ENCODE measurements around the gene ILDR1.

ILDR1 gene

GRCh38 chr3:121988146-121988545 is 33.9 kb downstream of the ILDR1 start:
- no peak for DNase-seq (ENCODE audit: extremely low spot score)
- no peak for TF ChIP-seq TARDBP (IDR thresholded peaks at IDR 0.05)
- TF ChIP-seq HDGF (IDR thresholded peaks at IDR 0.05; ENCODE audit: borderline replicate concordance): no peak
- TF ChIP-seq L3MBTL2 (conservative IDR thresholded peaks at IDR 0.05): no peak
- no peak for TF ChIP-seq NFRKB (IDR thresholded peaks at IDR 0.05)
- TF ChIP-seq CTBP1 (IDR thresholded peaks at IDR 0.05; ENCODE audit: borderline replicate concordance): no peak
- TF ChIP-seq ZNF384 (IDR thresholded peaks at IDR 0.05): no peak
- TF ChIP-seq ELF4 (IDR thresholded peaks at IDR 0.05): no peak
- no peak for TF ChIP-seq FOXK2 (IDR thresholded peaks at IDR 0.05)
- no peak for TF ChIP-seq PKNOX1 (IDR thresholded peaks at IDR 0.05)
- no peak for TF ChIP-seq ARNT (IDR thresholded peaks at IDR 0.05)
- no peak for TF ChIP-seq LEF1 (IDR thresholded peaks at IDR 0.05; ENCODE audit: borderline replicate concordance)
- TF ChIP-seq FOXA1 (IDR thresholded peaks at IDR 0.05): no peak
- CTCF ChIA-PET: no interaction called here
- POLR2A ChIA-PET: no interaction called here

- no peak for TF ChIP-seq FOXM1 (IDR thresholded peaks at IDR 0.05; ENCODE audit: borderline replicate concordance)
- no peak for TF ChIP-seq PKNOX1 (IDR thresholded peaks at IDR 0.05)
- TF ChIP-seq BHLHE40 (IDR thresholded peaks at IDR 0.05; ENCODE audit: borderline replicate concordance): no peak
- no peak for TF ChIP-seq TARDBP (IDR thresholded peaks at IDR 0.05)
- no peak for TF ChIP-seq FOXK2 (IDR thresholded peaks at IDR 0.05)
- no peak for TF ChIP-seq ELF4 (IDR thresholded peaks at IDR 0.05)
- CTCF ChIA-PET: no interaction called here
- no peak for DNase-seq (ENCODE audit: extremely low spot score)
- POLR2A ChIA-PET: no interaction called here
Observed at GRCh38 chr3:121985846-121986245, 36.2 kb downstream of the ILDR1 start.

DNA sequence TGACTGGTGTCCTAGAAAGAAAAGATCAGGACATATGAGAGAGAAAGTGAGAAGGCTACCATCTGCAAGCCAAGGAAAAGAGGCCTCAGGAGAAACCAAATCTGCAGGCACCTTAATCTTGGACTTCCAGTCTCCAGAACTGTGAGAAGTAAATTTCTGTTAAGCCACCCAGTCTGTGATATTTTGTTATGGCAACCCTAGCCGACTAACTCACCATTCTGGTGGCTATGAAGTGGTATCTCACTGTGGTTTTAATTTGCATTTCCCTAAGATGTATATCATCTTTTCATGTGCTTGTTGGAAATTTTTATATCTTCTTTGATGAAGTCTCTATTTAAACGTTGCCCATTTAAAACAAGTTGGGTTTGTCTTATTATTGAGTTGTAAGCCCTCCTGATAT is 40.6 kb downstream of the ILDR1 start:
- DNase-seq (ENCODE audit: extremely low spot score): no peak
- POLR2A ChIA-PET: no interaction called here
- CTCF ChIA-PET: no interaction called here
- TF ChIP-seq SUZ12 (IDR thresholded peaks at IDR 0.05) (no peak), SP1 (IDR thresholded peaks at IDR 0.05) (no peak), BHLHE40 (IDR thresholded peaks at IDR 0.05; ENCODE audit: borderline replicate concordance) (no peak), FOXA1 (IDR thresholded peaks at IDR 0.05) (no peak), ARNT (IDR thresholded peaks at IDR 0.05) (no peak), PKNOX1 (IDR thresholded peaks at IDR 0.05) (no peak), LEF1 (IDR thresholded peaks at IDR 0.05; ENCODE audit: borderline replicate concordance) (no peak), HDGF (IDR thresholded peaks at IDR 0.05; ENCODE audit: borderline replicate concordance) (no peak), ELF4 (IDR thresholded peaks at IDR 0.05) (no peak), NFRKB (IDR thresholded peaks at IDR 0.05) (no peak), FOXK2 (IDR thresholded peaks at IDR 0.05) (no peak), FOXM1 (IDR thresholded peaks at IDR 0.05; ENCODE audit: borderline replicate concordance) (no peak), ZNF384 (IDR thresholded peaks at IDR 0.05) (no peak), CTBP1 (IDR thresholded peaks at IDR 0.05; ENCODE audit: borderline replicate concordance) (no peak), TARDBP (IDR thresholded peaks at IDR 0.05) (no peak), L3MBTL2 (conservative IDR thresholded peaks at IDR 0.05) (no peak)

- TF ChIP-seq CTBP1 (IDR thresholded peaks at IDR 0.05; ENCODE audit: borderline replicate concordance): no peak
- no peak for TF ChIP-seq NFRKB (IDR thresholded peaks at IDR 0.05)
- no peak for TF ChIP-seq FOXA1 (IDR thresholded peaks at IDR 0.05)
- no peak for TF ChIP-seq BHLHE40 (IDR thresholded peaks at IDR 0.05; ENCODE audit: borderline replicate concordance)
- no peak for TF ChIP-seq SUZ12 (IDR thresholded peaks at IDR 0.05)
- TF ChIP-seq FOXM1 (IDR thresholded peaks at IDR 0.05; ENCODE audit: borderline replicate concordance): no peak
- no peak for TF ChIP-seq TARDBP (IDR thresholded peaks at IDR 0.05)
- no peak for DNase-seq (ENCODE audit: extremely low spot score)
- POLR2A ChIA-PET: no interaction called here
- CTCF ChIA-PET: interaction anchor here (0.6 kb wide), 1 partner anchor 603 kb away, joined by 3 read pairs; no protein-coding TSS in a partner anchor
Observed at GRCh38 chr3:121980450-121980796, 41.6 kb downstream of the ILDR1 start.

GRCh38 chr3:121979734-121980449 is 42.2 kb downstream of the ILDR1 start:
- TF ChIP-seq PKNOX1 (IDR thresholded peaks at IDR 0.05) (no peak), CTBP1 (IDR thresholded peaks at IDR 0.05; ENCODE audit: borderline replicate concordance) (no peak), SP1 (IDR thresholded peaks at IDR 0.05) (no peak), FOXM1 (IDR thresholded peaks at IDR 0.05; ENCODE audit: borderline replicate concordance) (no peak), NFRKB (IDR thresholded peaks at IDR 0.05) (no peak), L3MBTL2 (conservative IDR thresholded peaks at IDR 0.05) (no peak), FOXK2 (IDR thresholded peaks at IDR 0.05) (no peak)
- CTCF ChIA-PET: interaction anchor here (0.6 kb wide), 1 partner anchor 604 kb away, joined by 3 read pairs; no protein-coding TSS in a partner anchor
- no peak for DNase-seq (ENCODE audit: extremely low spot score)
- POLR2A ChIA-PET: no interaction called here

GRCh38 chr3:121979246-121979645 is 42.8 kb downstream of the ILDR1 start:
- no peak for TF ChIP-seq CTBP1 (IDR thresholded peaks at IDR 0.05; ENCODE audit: borderline replicate concordance)
- no peak for TF ChIP-seq SP1 (IDR thresholded peaks at IDR 0.05)
- no peak for TF ChIP-seq TARDBP (IDR thresholded peaks at IDR 0.05)
- no peak for TF ChIP-seq ARNT (IDR thresholded peaks at IDR 0.05)
- no peak for TF ChIP-seq ELF4 (IDR thresholded peaks at IDR 0.05)
- no peak for TF ChIP-seq SUZ12 (IDR thresholded peaks at IDR 0.05)
- no peak for TF ChIP-seq FOXM1 (IDR thresholded peaks at IDR 0.05; ENCODE audit: borderline replicate concordance)
- TF ChIP-seq LEF1 (IDR thresholded peaks at IDR 0.05; ENCODE audit: borderline replicate concordance): no peak
- TF ChIP-seq HDGF (IDR thresholded peaks at IDR 0.05; ENCODE audit: borderline replicate concordance): no peak
- TF ChIP-seq NFRKB (IDR thresholded peaks at IDR 0.05): no peak
- no peak for TF ChIP-seq ZNF384 (IDR thresholded peaks at IDR 0.05)
- TF ChIP-seq L3MBTL2 (conservative IDR thresholded peaks at IDR 0.05): no peak
- no peak for TF ChIP-seq FOXK2 (IDR thresholded peaks at IDR 0.05)
- TF ChIP-seq FOXA1 (IDR thresholded peaks at IDR 0.05): no peak
- no peak for TF ChIP-seq PKNOX1 (IDR thresholded peaks at IDR 0.05)
- no peak for TF ChIP-seq BHLHE40 (IDR thresholded peaks at IDR 0.05; ENCODE audit: borderline replicate concordance)
- no peak for DNase-seq (ENCODE audit: extremely low spot score)
- POLR2A ChIA-PET: no interaction called here

More at GRCh38 chr3:121979246-121979645, 42.8 kb downstream of the ILDR1 start:
- CTCF ChIA-PET: no interaction called here

Data from HEK293T (cell line).